Measurements from ENCODE around the gene RAP1GDS1. TPM values are rescaled to one million over a fixed set of nuclear protein-coding genes. Genes with fewer than 3 reads are reported as not detected.

The RAP1GDS1 gene
- total and polyA plus RNA-seq, 4 donors = 11.2 to 19.4 (median 16.0) TPM

DNA sequence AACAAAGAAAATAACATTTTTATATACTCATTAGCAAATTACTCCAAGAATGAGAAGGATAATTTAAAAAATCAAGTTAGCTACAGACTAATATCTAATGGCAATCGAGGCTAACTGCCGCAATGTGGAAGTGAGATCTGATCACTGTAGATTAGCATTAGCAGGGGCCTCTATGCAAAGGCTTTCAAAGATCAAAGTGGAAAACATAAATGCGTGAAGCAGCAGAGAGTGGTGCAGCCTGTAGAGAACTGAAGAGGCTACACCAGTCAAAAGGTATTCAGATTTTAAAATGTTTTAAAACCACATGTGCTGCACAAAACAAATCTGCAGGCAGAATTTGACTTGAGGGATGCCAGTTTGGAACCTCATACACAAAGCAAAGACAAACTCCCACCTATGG lies 24.0 kb upstream of the RAP1GDS1 start:
- Histone ChIP-seq H3K9ac (ENCODE audit: low read depth in 1 of 2, low read length in 2 of 2) (no peak overlapping the region), H3K36me3 (ENCODE audit: control insufficient read depth in 4 of 4, insufficient read depth in 3 of 4, low read depth in 1 of 4, low read length in 3 of 4) (no peaks in the 10 kb centered on the region), H3K27ac (ENCODE audit: low read depth in 1 of 2, low read length in 2 of 2) (no peak overlapping the region), H3K4me3 (ENCODE audit: low read depth in 1 of 3, low read length in 3 of 3) (no peak overlapping the region), H3K4me1 (ENCODE audit: control insufficient read depth in 4 of 4, insufficient read depth in 4 of 4, low read length in 3 of 4) (peaks cover 0 to 2% (median 0%) of the 10 kb centered on the region in 4 donors), H3K27me3 (ENCODE audit: control insufficient read depth in 4 of 4, insufficient read depth in 4 of 4, low read length in 3 of 4) (no peaks in the 10 kb centered on the region), H3K9me3 (ENCODE audit: control insufficient read depth in 4 of 4, low read length in 3 of 4) (peaks cover 0 to 2% (median 0%) of the 10 kb centered on the region in 4 donors)
- WGBS = 88% methylated on average over 3 of the region's 3 CpGs
- TF ChIP-seq NR2F2 (IDR thresholded peaks at IDR 0.05) (no peak), MAX (IDR thresholded peaks at IDR 0.05) (no peak), SP1 (IDR thresholded peaks at IDR 0.05) (no peak), FOXA2 (IDR thresholded peaks at IDR 0.05) (no peak), EGR1 (IDR thresholded peaks at IDR 0.05; ENCODE audit: low read depth in 2 of 2) (no peak), GABPA (IDR thresholded peaks at IDR 0.05 in 1 of 2, conservative IDR thresholded peaks at IDR 0.05 in 1 of 2) (no peak), JUND (IDR thresholded peaks at IDR 0.05) (no peak)
- TF ChIP-seq, protein P1, sequence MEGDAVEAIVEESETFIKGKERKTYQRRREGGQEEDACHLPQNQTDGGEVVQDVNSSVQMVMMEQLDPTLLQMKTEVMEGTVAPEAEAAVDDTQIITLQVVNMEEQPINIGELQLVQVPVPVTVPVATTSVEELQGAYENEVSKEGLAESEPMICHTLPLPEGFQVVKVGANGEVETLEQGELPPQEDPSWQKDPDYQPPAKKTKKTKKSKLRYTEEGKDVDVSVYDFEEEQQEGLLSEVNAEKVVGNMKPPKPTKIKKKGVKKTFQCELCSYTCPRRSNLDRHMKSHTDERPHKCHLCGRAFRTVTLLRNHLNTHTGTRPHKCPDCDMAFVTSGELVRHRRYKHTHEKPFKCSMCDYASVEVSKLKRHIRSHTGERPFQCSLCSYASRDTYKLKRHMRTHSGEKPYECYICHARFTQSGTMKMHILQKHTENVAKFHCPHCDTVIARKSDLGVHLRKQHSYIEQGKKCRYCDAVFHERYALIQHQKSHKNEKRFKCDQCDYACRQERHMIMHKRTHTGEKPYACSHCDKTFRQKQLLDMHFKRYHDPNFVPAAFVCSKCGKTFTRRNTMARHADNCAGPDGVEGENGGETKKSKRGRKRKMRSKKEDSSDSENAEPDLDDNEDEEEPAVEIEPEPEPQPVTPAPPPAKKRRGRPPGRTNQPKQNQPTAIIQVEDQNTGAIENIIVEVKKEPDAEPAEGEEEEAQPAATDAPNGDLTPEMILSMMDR (IDR thresholded peaks at IDR 0.05; ENCODE audit: low read depth, low read length, missing input control) = no peak
- TF ChIP-seq, protein P2, sequence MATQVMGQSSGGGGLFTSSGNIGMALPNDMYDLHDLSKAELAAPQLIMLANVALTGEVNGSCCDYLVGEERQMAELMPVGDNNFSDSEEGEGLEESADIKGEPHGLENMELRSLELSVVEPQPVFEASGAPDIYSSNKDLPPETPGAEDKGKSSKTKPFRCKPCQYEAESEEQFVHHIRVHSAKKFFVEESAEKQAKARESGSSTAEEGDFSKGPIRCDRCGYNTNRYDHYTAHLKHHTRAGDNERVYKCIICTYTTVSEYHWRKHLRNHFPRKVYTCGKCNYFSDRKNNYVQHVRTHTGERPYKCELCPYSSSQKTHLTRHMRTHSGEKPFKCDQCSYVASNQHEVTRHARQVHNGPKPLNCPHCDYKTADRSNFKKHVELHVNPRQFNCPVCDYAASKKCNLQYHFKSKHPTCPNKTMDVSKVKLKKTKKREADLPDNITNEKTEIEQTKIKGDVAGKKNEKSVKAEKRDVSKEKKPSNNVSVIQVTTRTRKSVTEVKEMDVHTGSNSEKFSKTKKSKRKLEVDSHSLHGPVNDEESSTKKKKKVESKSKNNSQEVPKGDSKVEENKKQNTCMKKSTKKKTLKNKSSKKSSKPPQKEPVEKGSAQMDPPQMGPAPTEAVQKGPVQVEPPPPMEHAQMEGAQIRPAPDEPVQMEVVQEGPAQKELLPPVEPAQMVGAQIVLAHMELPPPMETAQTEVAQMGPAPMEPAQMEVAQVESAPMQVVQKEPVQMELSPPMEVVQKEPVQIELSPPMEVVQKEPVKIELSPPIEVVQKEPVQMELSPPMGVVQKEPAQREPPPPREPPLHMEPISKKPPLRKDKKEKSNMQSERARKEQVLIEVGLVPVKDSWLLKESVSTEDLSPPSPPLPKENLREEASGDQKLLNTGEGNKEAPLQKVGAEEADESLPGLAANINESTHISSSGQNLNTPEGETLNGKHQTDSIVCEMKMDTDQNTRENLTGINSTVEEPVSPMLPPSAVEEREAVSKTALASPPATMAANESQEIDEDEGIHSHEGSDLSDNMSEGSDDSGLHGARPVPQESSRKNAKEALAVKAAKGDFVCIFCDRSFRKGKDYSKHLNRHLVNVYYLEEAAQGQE (IDR thresholded peaks at IDR 0.05) = no peak
- TF ChIP-seq, protein P3, sequence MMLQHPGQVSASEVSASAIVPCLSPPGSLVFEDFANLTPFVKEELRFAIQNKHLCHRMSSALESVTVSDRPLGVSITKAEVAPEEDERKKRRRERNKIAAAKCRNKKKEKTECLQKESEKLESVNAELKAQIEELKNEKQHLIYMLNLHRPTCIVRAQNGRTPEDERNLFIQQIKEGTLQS (IDR thresholded peaks at IDR 0.05) = no peak
- no peak for DNase-seq (ENCODE audit: low spot score)

DNA sequence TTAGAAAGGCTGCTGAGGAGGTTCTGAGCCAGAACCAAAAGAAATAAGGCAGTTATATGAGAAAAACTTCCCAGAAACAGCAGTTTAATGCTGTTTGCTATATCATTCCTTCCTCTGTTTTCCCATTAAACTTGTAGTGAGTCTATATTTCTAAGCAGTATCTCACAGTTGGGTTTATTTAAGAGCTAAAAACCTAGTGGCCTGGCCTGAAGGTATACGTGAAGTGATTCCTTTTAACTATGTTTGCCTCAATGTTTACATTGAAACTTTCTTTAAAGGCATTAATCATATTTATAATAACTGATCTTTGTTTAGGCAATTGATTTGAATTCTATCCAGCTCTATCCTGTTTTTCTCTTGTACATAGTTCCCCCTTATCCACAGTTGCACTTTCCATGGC lies 19.1 kb upstream of the RAP1GDS1 start:
- no peaks in the 10 kb centered on the region for H3K36me3 ChIP-seq (ENCODE audit: control insufficient read depth in 4 of 4, insufficient read depth in 3 of 4, low read depth in 1 of 4, low read length in 3 of 4)
- no peaks in the 10 kb centered on the region for H3K4me1 ChIP-seq (ENCODE audit: control insufficient read depth in 4 of 4, insufficient read depth in 4 of 4, low read length in 3 of 4)
- H3K27ac ChIP-seq (ENCODE audit: low read depth in 1 of 2, low read length in 2 of 2) = no peak overlapping the region
- H3K4me3 ChIP-seq (ENCODE audit: low read depth in 1 of 3, low read length in 3 of 3) = no peak overlapping the region
- no peak for DNase-seq (ENCODE audit: low spot score)
- H3K9me3 ChIP-seq (ENCODE audit: control insufficient read depth in 4 of 4, low read length in 3 of 4) = no peaks in the 10 kb centered on the region
- H3K27me3 ChIP-seq (ENCODE audit: control insufficient read depth in 4 of 4, insufficient read depth in 4 of 4, low read length in 3 of 4) = no peaks in the 10 kb centered on the region
- WGBS = 90% methylated on average over 1 of the region's 1 CpG
- TF ChIP-seq, protein P3 (IDR thresholded peaks at IDR 0.05) = no peak
- TF ChIP-seq YY1 (IDR thresholded peaks at IDR 0.05) (no peak), RAD21 (IDR thresholded peaks at IDR 0.05) (no peak), TAF1 (conservative IDR thresholded peaks at IDR 0.05) (no peak), MAX (IDR thresholded peaks at IDR 0.05) (no peak)
- TF ChIP-seq, protein P1 (IDR thresholded peaks at IDR 0.05; ENCODE audit: low read depth, low read length, missing input control) = no peak
- H3K9ac ChIP-seq (ENCODE audit: low read depth in 1 of 2, low read length in 2 of 2) = no peak overlapping the region
